Left ventricle myocardium inferior (tissue), 1 donor: ENCODE results near the gene SLIRP. TPM values are rescaled to one million over a fixed set of nuclear protein-coding genes. Genes with fewer than 3 reads are reported as not detected.

Experiments
- DNase-seq: peaks from one replicate; pipeline ENCODE4 v3.0.0-alpha.2; 2020
- H3K27ac ChIP-seq: fragments of 200-600 bp; replicated peaks from 2 replicates; pipeline ENCODE4 v1.8.0; 2021
- H3K27me3 ChIP-seq: fragments of 200-600 bp; 2 replicates; pipeline ENCODE4 v1.8.0; 2021; ENCODE audit warnings: low read depth
- H3K36me3 ChIP-seq: fragments of 200-600 bp; 2 replicates; pipeline ENCODE4 v1.8.0; 2021
- H3K4me1 ChIP-seq: fragments of 200-600 bp; 2 replicates; pipeline ENCODE4 v1.8.0; 2021
- H3K4me3 ChIP-seq: fragments of 200-600 bp; 2 replicates; pipeline ENCODE4 v1.8.0; 2021; ENCODE audit warnings: mild to moderate bottlenecking, moderate library complexity
- H3K9me3 ChIP-seq: fragments of 200-600 bp; replicated peaks from 2 replicates; pipeline ENCODE4 v1.8.0; 2021
- CTCF ChIP-seq: fragments of 200-600 bp; IDR thresholded peaks from 2 replicates; pipeline ENCODE4 v1.8.0; 2021; ENCODE audit warnings: antibody characterized with exemption, mild to moderate bottlenecking, borderline replicate concordance
- intact Hi-C: fragments of 100-400 bp; cut with micrococcal nuclease; formaldehyde crosslinking; loops from one replicate; pipeline ENCODE4 v1.11.0; 2022
- total RNA-seq: library from RNA; stranded (reverse); fragmentation: NEBNext Ultra II Directional; extraction: Animal tissue kit (Norgen Biotek cat#: 25700); gene quantifications from one replicate; pipeline ENCODE4 v1.2.1, GENCODE V29; 2021
- donor health status: DM: no; HTN: yes; CAD: no; lungs with severe emphysema.

The SLIRP gene
- total RNA-seq, 1 donor from 2014 or later, result 204 TPM

GRCh38 chr14:77707355-77707723, 564 bp upstream of the SLIRP start:
- intact Hi-C loops, result no loop called here
- H3K27me3 ChIP-seq, result no peaks in the 10 kb centered on the region
- no peak for DNase-seq
- peaks cover 46% of the 10 kb centered on the region for H3K4me1 ChIP-seq
- H3K9me3 ChIP-seq, result no peaks in the 10 kb centered on the region
- peak; percentile 32 for TF ChIP-seq CTCF
- H3K4me3 ChIP-seq, result peak overlapping the region; percentile 98
- H3K36me3 ChIP-seq, result peaks cover 47% of the 10 kb centered on the region
- H3K27ac ChIP-seq, result peak overlapping the region; percentile 83

GRCh38 chr14:77708749-77709148, 846 bp downstream of the SLIRP start:
- DNase-seq, result no peak
- Histone ChIP-seq H3K4me1 (peaks cover 57% of the 10 kb centered on the region), H3K36me3 (peaks cover 46% of the 10 kb centered on the region), H3K27ac (peak overlapping the region; percentile 83), H3K4me3 (peak overlapping the region; percentile 98), H3K27me3 (no peaks in the 10 kb centered on the region), H3K9me3 (no peaks in the 10 kb centered on the region)
- intact Hi-C loops, result no loop called here
- no peak for TF ChIP-seq CTCF

- no peak overlapping the region for H3K27ac ChIP-seq
- no peaks in the 10 kb centered on the region for H3K9me3 ChIP-seq
- peaks cover 46% of the 10 kb centered on the region for H3K36me3 ChIP-seq
- no peak for DNase-seq
- no peak for TF ChIP-seq CTCF
- peaks cover 57% of the 10 kb centered on the region for H3K4me1 ChIP-seq
- H3K4me3 ChIP-seq, result peak overlapping the region; percentile 98
- intact Hi-C loops, result no loop called here
- H3K27me3 ChIP-seq, result no peaks in the 10 kb centered on the region
Measured at GRCh38 chr14:77709412-77709811, 1.5 kb downstream of the SLIRP start.

- H3K9me3 ChIP-seq, result no peaks in the 10 kb centered on the region
- no peak for TF ChIP-seq CTCF
- intact Hi-C loops, result no loop called here
- DNase-seq, result no peak
- H3K4me1 ChIP-seq, result peaks cover 57% of the 10 kb centered on the region
- H3K4me3 ChIP-seq, result no peak overlapping the region
- H3K27ac ChIP-seq, result no peak overlapping the region
- peaks cover 49% of the 10 kb centered on the region for H3K36me3 ChIP-seq
- no peaks in the 10 kb centered on the region for H3K27me3 ChIP-seq
Measured at GRCh38 chr14:77710364-77710763, 2.5 kb downstream of the SLIRP start.

GRCh38 chr14:77714926-77715325, 7.0 kb downstream of the SLIRP start:
- Histone ChIP-seq H3K9me3 (no peaks in the 10 kb centered on the region), H3K4me1 (peaks cover 16% of the 10 kb centered on the region), H3K36me3 (peaks cover 94% of the 10 kb centered on the region), H3K27ac (no peak overlapping the region), H3K27me3 (no peaks in the 10 kb centered on the region), H3K4me3 (no peak overlapping the region)
- DNase-seq, result no peak
- TF ChIP-seq CTCF, result no peak
- intact Hi-C loops, result no loop called here
